Measurements from ENCODE around the gene SLC6A1.

The SLC6A1 gene

GRCh38 chr3:10996345-10997013 is 3.9 kb downstream of the SLC6A1 start:
- no peak for DNase-seq

DNA sequence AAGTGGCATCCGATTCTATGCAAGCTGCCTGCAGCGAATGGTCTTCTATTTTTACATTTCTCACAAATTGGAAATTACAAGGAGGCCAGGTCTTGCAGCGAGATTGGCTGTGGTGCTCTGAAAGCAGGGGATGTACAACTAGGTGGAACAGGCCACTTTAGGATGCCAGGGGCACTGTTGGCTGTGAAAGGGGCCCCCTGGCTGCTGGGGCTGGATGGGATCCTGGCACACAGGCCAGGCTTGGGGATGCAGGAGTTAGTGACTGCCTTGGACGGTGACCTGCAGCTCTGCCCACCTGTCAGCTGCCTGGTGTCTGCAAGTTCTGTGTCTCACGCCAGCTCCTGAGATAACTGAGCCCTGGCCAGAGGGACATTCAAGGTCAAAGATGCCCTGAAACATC is 4.6 kb downstream of the SLC6A1 start:
- no peak for DNase-seq

DNA sequence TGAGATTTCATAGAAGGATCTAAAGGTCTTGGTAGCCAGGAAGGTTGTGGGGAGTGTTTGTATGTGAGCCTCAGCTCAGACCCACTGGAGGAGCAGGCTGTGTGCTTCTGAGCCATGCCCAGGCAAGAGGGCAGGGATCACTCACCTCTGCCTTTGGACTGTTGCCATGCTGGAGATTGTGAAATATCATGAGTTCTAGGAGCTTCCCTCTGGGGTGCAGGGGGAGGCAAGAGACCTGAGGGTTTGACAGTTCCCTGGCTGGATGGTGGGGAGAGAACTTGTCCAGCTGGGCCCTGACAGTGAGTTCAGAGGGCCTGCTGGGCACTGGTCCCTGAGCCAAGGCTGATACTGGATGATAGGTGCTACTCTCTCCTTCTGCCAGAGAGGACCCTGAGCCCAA is 6.0 kb downstream of the SLC6A1 start:
- DNase-seq, result no peak

DNA sequence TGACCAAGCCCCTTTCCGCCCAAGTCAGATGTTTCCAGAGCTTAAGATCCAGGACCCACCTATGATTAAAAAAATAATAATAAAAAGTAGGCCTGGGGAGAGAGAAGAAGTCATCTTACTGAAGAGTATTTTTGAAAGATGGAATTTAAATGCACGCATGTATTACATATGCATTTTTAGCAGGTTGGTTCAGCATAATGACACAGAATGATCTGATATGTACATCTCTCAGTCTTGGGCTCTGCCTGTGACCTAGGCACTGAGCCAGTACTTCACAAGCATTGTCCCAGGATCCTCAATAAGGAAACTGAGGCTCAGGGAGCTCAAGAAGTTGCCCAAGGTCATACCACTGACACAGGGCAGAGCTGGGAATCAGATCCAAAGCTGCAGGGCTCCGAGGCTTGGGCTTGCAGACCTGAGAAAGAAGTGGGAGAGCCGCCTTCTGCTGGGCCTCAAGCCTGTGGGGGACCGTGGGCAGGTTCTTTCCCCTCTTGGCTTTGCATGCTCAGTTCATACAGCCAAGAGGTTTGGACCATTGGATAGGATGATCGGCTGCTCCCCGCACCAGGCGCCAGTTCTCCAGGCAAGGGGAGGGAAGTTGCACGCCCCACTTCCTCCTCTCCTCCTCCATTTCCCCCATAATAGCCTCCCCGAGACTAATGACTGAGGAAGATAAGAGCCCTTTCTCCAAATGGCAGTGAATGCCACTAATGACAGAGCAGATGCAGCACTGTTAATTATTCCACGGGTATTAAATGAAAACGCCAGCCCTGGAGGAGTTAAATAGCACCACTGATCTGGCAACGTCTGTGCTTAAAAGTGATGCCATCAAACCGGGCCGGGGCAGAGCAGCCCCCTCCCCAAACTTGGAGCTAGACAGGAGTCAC is 6.9 kb downstream of the SLC6A1 start:
- DNase-seq, result no peak

DNA sequence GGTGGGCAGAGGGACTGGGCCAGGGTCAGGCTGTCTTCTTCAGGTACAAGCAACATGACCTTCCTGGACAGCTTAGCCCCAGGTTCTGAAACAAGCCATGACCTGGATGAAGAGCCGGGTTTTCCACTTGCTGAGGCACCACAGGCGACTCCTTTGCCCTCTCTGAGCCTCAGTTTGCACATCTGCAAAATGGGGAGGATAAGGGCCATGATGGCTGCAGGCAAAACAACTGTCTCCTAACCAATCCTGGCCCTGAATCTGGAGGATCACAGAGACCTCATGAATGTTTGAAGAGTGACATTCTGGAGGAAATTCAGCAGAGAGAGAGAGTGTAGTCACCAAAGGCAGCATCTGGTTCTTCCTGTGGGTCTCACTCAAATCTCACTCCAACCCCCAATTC is 8.0 kb downstream of the SLC6A1 start:
- DNase-seq, result no peak

GRCh38 chr3:11001020-11001657 is 8.6 kb downstream of the SLC6A1 start:
- DNase-seq, result no peak

DNA sequence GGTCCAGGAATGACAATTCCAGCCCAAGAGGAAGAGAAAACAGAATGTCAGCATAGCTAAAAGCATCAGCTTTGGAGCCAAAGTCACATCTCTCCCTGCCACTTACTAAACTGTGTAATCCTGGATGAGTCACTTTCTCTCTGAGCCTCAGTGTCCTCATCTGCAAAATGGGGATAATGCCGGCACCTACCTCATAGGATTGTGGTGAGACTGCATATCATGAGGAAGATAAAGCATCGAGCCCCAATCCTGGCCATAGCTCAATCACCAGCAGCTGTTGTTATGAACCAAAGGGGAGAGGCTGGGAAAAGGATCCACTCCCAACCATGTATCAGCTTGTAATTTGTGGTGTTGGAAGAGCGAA is 9.1 kb downstream of the SLC6A1 start:
- DNase-seq, result no peak

GRCh38 chr3:11002371-11002807 is 9.8 kb downstream of the SLC6A1 start:
- DNase-seq, result no peak

DNA sequence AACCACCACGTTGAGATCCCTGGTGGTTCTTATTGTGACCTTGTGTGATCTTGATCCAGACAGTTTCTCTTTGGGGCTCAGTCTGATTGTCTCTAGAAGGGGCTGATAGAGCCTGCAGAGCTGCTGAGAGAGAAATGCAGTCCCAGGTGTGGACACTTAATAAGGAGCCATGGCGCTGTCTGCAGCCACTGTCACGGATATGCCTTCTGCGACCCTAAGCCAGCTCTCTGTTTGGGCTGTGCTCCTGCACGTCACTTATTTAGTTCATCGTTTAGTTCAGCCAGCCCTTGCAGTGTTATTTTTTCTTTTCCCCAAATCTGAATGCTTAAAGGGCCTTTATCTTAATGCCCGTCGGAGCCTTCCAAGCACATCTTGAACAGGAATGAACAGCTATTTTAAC is 12.0 kb downstream of the SLC6A1 start:
- DNase-seq, result no peak

GRCh38 chr3:11005686-11006256 is 13.2 kb downstream of the SLC6A1 start:
- no peak for DNase-seq

GRCh38 chr3:11006986-11007933 is 14.7 kb downstream of the SLC6A1 start:
- DNase-seq, result no peak

DNA sequence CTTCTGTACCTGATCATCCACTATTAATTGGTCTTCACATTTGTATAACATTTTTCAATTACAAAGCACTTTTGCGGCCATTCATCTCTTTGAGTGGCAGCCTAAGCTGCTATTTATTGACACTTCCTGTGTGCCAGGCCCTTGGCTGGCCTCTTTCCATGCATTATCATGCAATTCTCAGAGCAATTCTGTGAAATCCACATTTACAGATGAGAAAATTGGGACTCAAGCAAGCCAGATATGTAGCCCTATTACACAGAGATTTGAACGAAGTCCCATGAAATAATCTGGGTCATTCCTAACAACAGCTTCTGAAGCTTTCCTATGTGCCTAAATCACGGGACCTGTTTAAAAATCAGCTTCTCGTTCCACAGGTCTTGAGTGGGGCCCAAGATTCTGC is 17.4 kb downstream of the SLC6A1 start:
- DNase-seq, result no peak

- DNase-seq, result no peak
Observed at GRCh38 chr3:11010426-11011165, 18.0 kb downstream of the SLC6A1 start.

GRCh38 chr3:11014253-11014652 is 21.7 kb downstream of the SLC6A1 start:
- no peak for DNase-seq

GRCh38 chr3:11014752-11015151 is 22.2 kb downstream of the SLC6A1 start:
- DNase-seq, result no peak

- no peak for DNase-seq
Observed at GRCh38 chr3:11015369-11015768, 22.8 kb downstream of the SLC6A1 start.

DNA sequence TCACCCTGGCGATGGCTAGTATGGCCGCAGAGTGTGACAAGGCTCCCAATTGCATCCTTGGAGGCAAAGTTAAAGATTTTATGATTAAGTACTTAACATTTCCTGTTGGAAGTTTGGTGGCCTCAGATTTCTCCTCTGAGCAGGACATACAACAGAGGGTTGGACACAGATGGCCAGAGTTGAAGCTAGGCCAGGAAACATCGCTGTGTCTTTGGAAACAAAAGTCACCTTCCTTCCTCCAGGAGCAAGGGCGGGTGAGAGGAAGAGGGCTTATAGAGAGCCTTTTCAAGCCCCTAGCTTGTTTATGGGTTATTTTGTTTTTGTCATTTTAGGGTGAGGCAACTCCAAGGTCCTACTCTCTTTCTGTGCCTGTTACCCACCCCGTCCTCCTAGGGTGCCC is 24.2 kb downstream of the SLC6A1 start:
- DNase-seq, result no peak

GRCh38 chr3:11019116-11019819 is 26.7 kb downstream of the SLC6A1 start:
- DNase-seq, result no peak

DNA sequence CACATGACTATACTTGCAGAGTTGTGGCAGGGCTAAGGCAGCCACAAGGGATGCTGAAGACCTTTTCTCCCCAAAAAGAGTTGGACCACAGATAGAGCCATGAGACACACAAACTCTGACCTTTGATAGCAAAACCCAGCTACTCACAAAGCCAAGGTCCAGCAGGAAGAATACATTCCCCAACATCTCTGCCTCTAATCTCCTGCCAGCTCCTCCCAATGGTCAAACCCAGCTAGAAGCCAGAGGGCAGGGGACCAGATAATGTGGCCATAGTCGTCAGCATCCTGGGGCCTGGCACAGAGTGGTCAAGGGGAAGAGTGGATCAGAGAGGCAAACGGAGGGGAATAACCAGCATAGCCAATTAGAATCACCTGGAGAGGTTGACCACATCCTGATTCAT is 28.2 kb downstream of the SLC6A1 start:
- DNase-seq, result no peak

DNA sequence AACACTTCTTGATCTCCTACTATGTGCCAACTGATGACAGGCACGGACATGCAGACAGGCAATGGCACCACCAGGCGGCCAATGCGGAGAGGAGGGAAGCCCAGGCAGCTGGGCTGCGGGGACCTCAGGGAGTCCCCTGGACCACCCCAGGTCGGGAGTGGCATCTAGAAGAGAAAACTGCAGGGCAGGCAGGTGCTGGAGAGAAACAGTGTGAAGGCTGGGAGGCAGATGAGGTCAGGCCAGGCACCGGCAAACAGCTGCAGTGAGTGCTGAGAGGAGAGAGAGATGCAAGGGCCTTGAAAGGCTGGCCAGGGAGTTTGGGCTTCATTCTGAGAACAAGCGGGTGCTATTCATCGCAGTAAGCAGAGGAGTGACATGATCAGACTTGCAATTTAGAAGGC is 29.1 kb downstream of the SLC6A1 start:
- DNase-seq, result no peak

- DNase-seq, result no peak
Observed at GRCh38 chr3:11022115-11022514, 29.6 kb downstream of the SLC6A1 start.
